ENCODE data around the gene IMPDH1. TPM values are rescaled to one million over a fixed set of nuclear protein-coding genes. Genes with fewer than 3 reads are reported as not detected.

The IMPDH1 gene
- total and polyA plus RNA-seq, 2 donors (not counting 1 experiment from before 2014, with no cell fraction given): 54.9 to 90.6 TPM

- ATAC-seq (ENCODE audit: low read depth) (no peak), DNase-seq (peak; percentile 5)
- Histone ChIP-seq H3K27me3 (replicated peaks in 1 of 4; ENCODE audit: control extremely low read depth in 1 of 4, control insufficient read depth in 3 of 4, insufficient read depth in 4 of 4, low read length in 3 of 4) (peaks cover 0 to 11% (median 3%) of the 10 kb centered on the region in 4 experiments), H2AFZ (ENCODE audit: insufficient read depth, low read depth, low read length, poor library complexity, severe bottlenecking) (no peak overlapping the region), H3K79me2 (ENCODE audit: control insufficient read depth, insufficient read depth, low read length) (no peaks in the 10 kb centered on the region), H3K4me3 (ENCODE audit: control extremely low read depth in 1 of 5, extremely low read depth in 1 of 5, insufficient read depth in 1 of 5, low read depth in 2 of 5, low read length in 4 of 5) (no peak overlapping the region), H3K9me3 (ENCODE audit: control extremely low read depth in 1 of 3, control insufficient read depth in 2 of 3, insufficient read depth in 1 of 3, low read length in 2 of 3) (no peaks in the 10 kb centered on the region), H3K4me1 (ENCODE audit: control insufficient read depth in 2 of 2, insufficient read depth in 2 of 2, low read length in 2 of 2) (peaks cover 0 to 7% of the 10 kb centered on the region in 2 donors), H4K20me1 (ENCODE audit: control insufficient read depth, insufficient read depth, low read length, poor library complexity, severe bottlenecking) (no peaks in the 10 kb centered on the region), H3K27ac (ENCODE audit: low read length in 2 of 2) (no peak overlapping the region), H3K4me2 (replicated peaks; ENCODE audit: low read depth, low read length, poor library complexity, severe bottlenecking) (no peak overlapping the region), H3K9ac (ENCODE audit: low read length) (no peak overlapping the region), H3K36me3 (replicated peaks in 1 of 2; ENCODE audit: control extremely low read depth in 1 of 2, control insufficient read depth in 1 of 2, extremely low read depth in 1 of 2, insufficient read depth in 2 of 2, low read length in 1 of 2) (peaks cover 0 to 15% of the 10 kb centered on the region in 2 experiments)
- intact Hi-C loops (cut with micrococcal nuclease): loop anchor here (5.0 kb wide), 1 partner anchor 832 kb away; no protein-coding TSS in a partner anchor
- no peak overlapping the region for H3K27ac Mint-ChIP-seq
- peaks cover 6% of the 10 kb centered on the region for H3K4me1 Mint-ChIP-seq
- no peaks in the 10 kb centered on the region for H3K27me3 Mint-ChIP-seq
- ChIA-PET CTCF (interaction anchor here (0.6 to 3.4 kb wide), 8 partner anchors 8 to 70 kb away, joined by 3 to 21 read pairs (median 4); partner anchors contain the start of gene RBM28), POLR2A (no interaction called here)
- 78% methylated on average over 8 of the region's 9 CpGs for WGBS (ENCODE audit: insufficient coverage)
- H3K9me3 Mint-ChIP-seq (ENCODE audit: insufficient read depth): no peaks in the 10 kb centered on the region
- TF ChIP-seq EZH2 (IDR thresholded peaks at IDR 0.05; ENCODE audit: borderline replicate concordance, insufficient read depth, low read depth, low read length, poor library complexity, severe bottlenecking) (no peak), CTCF (IDR thresholded peaks at IDR 0.05) (no peak)
- no peak overlapping the region for H3K4me3 Mint-ChIP-seq
Observed at GRCh38 chr7:128389618-128390329, 20.0 kb downstream of the IMPDH1 start.

- H3K27me3 Mint-ChIP-seq: no peaks in the 10 kb centered on the region
- peaks cover 6% of the 10 kb centered on the region for H3K4me1 Mint-ChIP-seq
- peaks cover 0 to 12% of the 10 kb centered on the region in 2 experiments for H3K36me3 ChIP-seq (replicated peaks in 1 of 2; ENCODE audit: control extremely low read depth in 1 of 2, control insufficient read depth in 1 of 2, extremely low read depth in 1 of 2, insufficient read depth in 2 of 2, low read length in 1 of 2)
- no peaks in the 10 kb centered on the region for H3K79me2 ChIP-seq (ENCODE audit: control insufficient read depth, insufficient read depth, low read length)
- H3K4me3 Mint-ChIP-seq: no peak overlapping the region
- ChIA-PET CTCF (interaction anchor here (0.6 to 3.4 kb wide), 13 partner anchors 8 to 681 kb away, joined by 3 to 32 read pairs (median 6); partner anchors contain the start of gene RBM28), POLR2A (no interaction called here)
- TF ChIP-seq EZH2 (IDR thresholded peaks at IDR 0.05; ENCODE audit: borderline replicate concordance, insufficient read depth, low read depth, low read length, poor library complexity, severe bottlenecking) (no peak), CTCF (IDR thresholded peaks at IDR 0.05) (no peak)
- H4K20me1 ChIP-seq (ENCODE audit: control insufficient read depth, insufficient read depth, low read length, poor library complexity, severe bottlenecking): no peaks in the 10 kb centered on the region
- DNase-seq (no peak), ATAC-seq (ENCODE audit: low read depth) (no peak)
- no peak overlapping the region for H3K27ac ChIP-seq (ENCODE audit: low read length in 2 of 2)
- H3K9me3 Mint-ChIP-seq (ENCODE audit: insufficient read depth): no peaks in the 10 kb centered on the region
- 100% methylated on average over 1 of the region's 2 CpGs for WGBS (ENCODE audit: insufficient coverage)
- no peaks in the 10 kb centered on the region for H3K9me3 ChIP-seq (ENCODE audit: control extremely low read depth in 1 of 3, control insufficient read depth in 2 of 3, insufficient read depth in 1 of 3, low read length in 2 of 3)
- intact Hi-C loops (cut with micrococcal nuclease): loop anchor here (5.0 kb wide), 1 partner anchor 832 kb away; no protein-coding TSS in a partner anchor
- peaks cover 0 to 11% (median 3%) of the 10 kb centered on the region in 4 experiments for H3K27me3 ChIP-seq (replicated peaks in 1 of 4; ENCODE audit: control extremely low read depth in 1 of 4, control insufficient read depth in 3 of 4, insufficient read depth in 4 of 4, low read length in 3 of 4)
- H3K4me2 ChIP-seq (replicated peaks; ENCODE audit: low read depth, low read length, poor library complexity, severe bottlenecking): no peak overlapping the region
- no peak overlapping the region for H2AFZ ChIP-seq (ENCODE audit: insufficient read depth, low read depth, low read length, poor library complexity, severe bottlenecking)
- H3K4me1 ChIP-seq (ENCODE audit: control insufficient read depth in 2 of 2, insufficient read depth in 2 of 2, low read length in 2 of 2): peaks cover 0 to 7% of the 10 kb centered on the region in 2 donors
- H3K9ac ChIP-seq (ENCODE audit: low read length): no peak overlapping the region
- H3K27ac Mint-ChIP-seq: no peak overlapping the region
- H3K4me3 ChIP-seq (ENCODE audit: control extremely low read depth in 1 of 5, extremely low read depth in 1 of 5, insufficient read depth in 1 of 5, low read depth in 2 of 5, low read length in 4 of 5): no peak overlapping the region
Observed at GRCh38 chr7:128389085-128389617, 20.6 kb downstream of the IMPDH1 start.

Measured in B cell (primary cell).